ENCODE measurements around the gene PLA2G7. TPM values are rescaled to one million over a fixed set of nuclear protein-coding genes. Genes with fewer than 3 reads are reported as not detected.

Gene PLA2G7
- total RNA-seq (2021), result not detected in 2 replicates
- Bru-seq, nascent RNA, result not detected
- BruChase-seq, experiment 1, labeled RNA remaining after a 2-hour chase, result not detected
- not detected for BruChase-seq, experiment 2, labeled RNA remaining after a 6-hour chase
- long read RNA-seq, result 0 reads

DNA sequence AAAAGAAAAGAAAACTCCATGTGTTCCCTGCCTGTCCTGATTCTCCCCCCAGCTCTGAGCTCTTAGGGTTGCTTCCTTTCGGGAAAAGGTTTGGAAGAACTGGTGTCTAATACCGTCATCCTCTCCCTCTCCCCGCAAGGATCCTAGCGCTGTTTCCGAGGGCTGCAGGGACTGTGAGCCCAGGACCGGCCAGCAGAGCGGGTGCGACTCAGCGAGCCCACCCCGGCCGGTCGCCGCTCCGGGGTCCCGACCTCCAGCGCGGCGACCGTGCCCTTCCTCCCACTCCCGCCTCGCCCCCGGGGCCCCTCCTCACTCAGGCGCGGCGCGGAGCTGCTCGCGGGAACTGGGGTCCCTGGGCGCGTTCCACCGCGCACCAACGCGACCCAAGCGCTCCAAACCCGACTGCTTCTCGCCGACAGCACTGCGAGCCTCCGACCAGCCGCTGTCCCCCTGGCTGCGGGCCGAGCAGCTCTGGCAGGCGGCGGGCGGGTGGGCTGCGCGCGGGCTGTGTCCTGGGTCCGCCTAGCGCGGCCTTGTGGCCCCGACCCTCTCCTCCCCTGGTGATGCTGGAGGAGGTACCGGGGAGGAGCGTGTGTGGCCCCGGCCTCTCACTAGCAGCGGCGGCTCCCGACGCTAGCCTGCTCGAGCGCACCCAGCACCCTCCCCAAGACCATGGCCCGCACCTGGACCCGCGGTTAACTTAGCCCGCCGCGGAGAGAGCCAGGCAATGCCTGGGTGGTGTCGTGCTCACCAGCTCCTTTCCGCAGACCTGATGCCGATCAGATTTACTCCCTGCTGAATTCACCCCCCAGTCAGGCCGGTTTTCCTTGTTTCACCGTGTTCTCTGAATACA is at the start of gene PLA2G7:
PLA2G7 (minus strand) TSS at position 509 of the 853 bp plus-strand sequence. CDS start 12,484 bp downstream, outside the sequence.
- DNase-seq (ENCODE audit: low spot score), result peak; percentile 5
- intact Hi-C loops (cut with micrococcal nuclease; ENCODE audit: unreplicated experiment), result no loop called here
- no peaks in the 10 kb centered on the region for H3K36me3 ChIP-seq (ENCODE audit: insufficient read depth, low read length, poor library complexity, severe bottlenecking)
- TF ChIP-seq EZH2 (IDR thresholded peaks at IDR 0.05; ENCODE audit: borderline replicate concordance, low read depth, low read length, poor library complexity, severe bottlenecking) (peak; percentile 93), CTCF (conservative IDR thresholded peaks at IDR 0.05; ENCODE audit: low read depth, low read length) (no peak)
- ChIA-PET POLR2A (ENCODE audit: low non-redundant PET) (no interaction called here), CTCF (no interaction called here)
- H3K4me1 ChIP-seq (ENCODE audit: insufficient read depth, low read length, poor library complexity, severe bottlenecking), result no peaks in the 10 kb centered on the region
- no peak within 1 kb of the TSS for H3K27ac ChIP-seq (ENCODE audit: low read depth, low read length, poor library complexity, severe bottlenecking)
- no TSS peak for BruUV-seq (replicated peaks)
- H3K4me3 ChIP-seq (ENCODE audit: low read depth, low read length, poor library complexity, severe bottlenecking), result peak within 1 kb of the TSS; percentile 29
- H3K9me3 ChIP-seq (ENCODE audit: low read depth, low read length, poor library complexity, severe bottlenecking), result no peaks in the 10 kb centered on the region
- H3K27me3 ChIP-seq (replicated peaks; ENCODE audit: insufficient read depth, low read depth, low read length, poor library complexity), result peaks cover 80% of the 10 kb centered on the region

DNA sequence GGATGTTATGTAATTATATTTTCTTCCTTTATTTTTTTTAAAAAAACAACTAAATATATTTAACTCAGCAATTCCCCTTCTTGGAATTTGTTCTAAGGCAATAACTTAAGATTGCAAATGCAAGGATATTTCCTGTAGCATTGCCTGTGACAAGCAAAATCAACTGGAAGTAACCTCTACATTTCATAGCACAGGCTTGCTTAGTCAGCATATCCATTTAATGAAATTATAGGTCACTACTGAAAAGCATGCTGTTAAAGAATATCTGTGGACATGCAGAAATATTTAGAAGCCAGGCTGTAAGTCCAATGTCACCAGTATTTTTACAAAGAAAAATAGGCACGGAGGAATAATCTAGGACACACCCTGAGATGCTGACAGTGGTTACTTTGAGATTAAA is 49.4 kb upstream of the PLA2G7 start:
- no peak overlapping the region for H3K4me3 ChIP-seq (ENCODE audit: low read depth, low read length, poor library complexity, severe bottlenecking)
- H3K36me3 ChIP-seq (ENCODE audit: insufficient read depth, low read length, poor library complexity, severe bottlenecking), result no peaks in the 10 kb centered on the region
- no peaks in the 10 kb centered on the region for H3K4me1 ChIP-seq (ENCODE audit: insufficient read depth, low read length, poor library complexity, severe bottlenecking)
- no peak for TF ChIP-seq CTCF (conservative IDR thresholded peaks at IDR 0.05; ENCODE audit: low read depth, low read length)
- TF ChIP-seq EZH2 (IDR thresholded peaks at IDR 0.05; ENCODE audit: borderline replicate concordance, low read depth, low read length, poor library complexity, severe bottlenecking), result no peak
- intact Hi-C loops (cut with micrococcal nuclease; ENCODE audit: unreplicated experiment), result loop anchor here (5.0 kb wide), 2 partner anchors 82 to 367 kb away; no protein-coding TSS in a partner anchor
- H3K27me3 ChIP-seq (replicated peaks; ENCODE audit: insufficient read depth, low read depth, low read length, poor library complexity), result no peaks in the 10 kb centered on the region
- DNase-seq (ENCODE audit: low spot score), result no peak
- no peaks in the 10 kb centered on the region for H3K9me3 ChIP-seq (ENCODE audit: low read depth, low read length, poor library complexity, severe bottlenecking)
- no TSS peak for BruUV-seq (replicated peaks)
- ChIA-PET POLR2A (ENCODE audit: low non-redundant PET) (no interaction called here), CTCF (no interaction called here)
- H3K27ac ChIP-seq (ENCODE audit: low read depth, low read length, poor library complexity, severe bottlenecking), result no peak overlapping the region

DNA sequence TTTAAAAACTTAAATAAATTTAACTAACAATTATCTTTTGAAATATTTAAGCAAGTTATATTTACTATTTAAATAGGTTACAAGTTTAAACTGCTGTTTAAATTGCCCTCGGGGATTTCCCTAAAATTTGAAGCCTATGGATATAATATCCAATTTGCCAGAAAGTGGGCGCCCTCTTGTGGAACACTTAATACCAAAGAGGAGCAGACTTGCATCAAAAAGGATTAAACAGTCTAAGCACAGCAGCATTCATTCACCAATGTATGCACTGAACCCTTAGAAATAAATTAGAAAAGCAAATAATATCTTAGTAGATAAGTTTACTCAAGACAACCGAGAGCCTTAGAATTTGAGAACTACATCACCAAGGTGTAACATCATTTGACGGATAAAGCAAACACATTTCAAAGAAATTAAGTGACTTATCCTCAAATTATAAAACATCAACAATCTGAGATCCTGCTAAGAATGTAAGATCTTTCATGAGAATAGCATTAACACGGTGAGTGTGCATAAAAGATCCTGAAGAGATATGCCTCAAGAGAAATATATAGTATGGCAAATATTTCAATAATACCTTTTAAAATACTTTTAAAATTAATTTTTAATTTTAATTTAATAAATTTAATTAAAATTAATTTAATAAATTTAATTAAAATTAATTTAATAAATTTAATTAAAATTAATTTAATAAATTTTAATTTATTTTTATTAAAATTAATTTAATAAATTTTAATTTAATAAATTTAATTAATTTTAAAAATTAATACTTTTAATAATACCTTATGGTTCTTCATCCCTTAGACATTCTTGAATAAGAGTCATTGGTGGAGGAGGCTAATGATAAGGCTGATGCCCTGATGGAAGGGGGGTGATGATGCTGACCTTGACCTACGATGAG is 46.6 kb upstream of the PLA2G7 start:
- H3K9me3 ChIP-seq (ENCODE audit: low read depth, low read length, poor library complexity, severe bottlenecking), result no peaks in the 10 kb centered on the region
- CTCF ChIA-PET, result no interaction called here
- POLR2A ChIA-PET (ENCODE audit: low non-redundant PET), result no interaction called here
- intact Hi-C loops (cut with micrococcal nuclease; ENCODE audit: unreplicated experiment), result loop anchor here (5.0 kb wide), 2 partner anchors 79 to 364 kb away; no protein-coding TSS in a partner anchor
- TF ChIP-seq CTCF (conservative IDR thresholded peaks at IDR 0.05; ENCODE audit: low read depth, low read length), result peak; percentile 80
- TF ChIP-seq EZH2 (IDR thresholded peaks at IDR 0.05; ENCODE audit: borderline replicate concordance, low read depth, low read length, poor library complexity, severe bottlenecking), result no peak
- no peak overlapping the region for H3K4me3 ChIP-seq (ENCODE audit: low read depth, low read length, poor library complexity, severe bottlenecking)
- BruUV-seq (replicated peaks), result no TSS peak
- H3K36me3 ChIP-seq (ENCODE audit: insufficient read depth, low read length, poor library complexity, severe bottlenecking), result no peaks in the 10 kb centered on the region
- no peaks in the 10 kb centered on the region for H3K4me1 ChIP-seq (ENCODE audit: insufficient read depth, low read length, poor library complexity, severe bottlenecking)
- H3K27me3 ChIP-seq (replicated peaks; ENCODE audit: insufficient read depth, low read depth, low read length, poor library complexity), result no peaks in the 10 kb centered on the region
- DNase-seq (ENCODE audit: low spot score), result peak; percentile 77
- no peak overlapping the region for H3K27ac ChIP-seq (ENCODE audit: low read depth, low read length, poor library complexity, severe bottlenecking)

Data from A673 (cell line).